Body of pancreas (tissue), 4 donors: ENCODE data around the gene WT1. TPM values are rescaled to one million over a fixed set of nuclear protein-coding genes. Genes with fewer than 3 reads are reported as not detected.

ENCODE experiments used
- ATAC-seq: fragments of 150-250 bp; one replicate; pipeline ENCODE4 v1.9.1; 2016
- DNase-seq, 4 donors: peaks; one replicate each; pipeline ENCODE4 v3.0.0-alpha.2; 2019
- H3K27ac ChIP-seq, 4 donors: fragments of 200-600 bp; sonication (generic); 1 replicate in 3 of 4; 2 replicates in 1 of 4; pipeline versions ENCODE4 v1.5.1 to v1.6.1; 2016 to 2019; ENCODE audit warnings: mild to moderate bottlenecking in 1 of 4, mixed read lengths in 1 of 4, moderate library complexity in 1 of 4
- H3K27me3 ChIP-seq, 2 donors: fragments of 200-600 bp; sonication (generic); one replicate each; pipeline ENCODE4 v1.6.0; 2016; ENCODE audit warnings: mild to moderate bottlenecking in 1 of 2
- H3K36me3 ChIP-seq, 2 donors: fragments of 200-600 bp; sonication (generic); replicated peaks in 1 of 2; 2 replicates each; pipeline ENCODE4 v1.5.1; 2016; ENCODE audit warnings: low read depth in 2 of 2; ENCODE audit not compliant: insufficient read depth in 1 of 2
- H3K4me1 ChIP-seq: fragments of 200-600 bp; sonication (generic); one replicate; pipeline ENCODE4 v1.6.0; 2016
- H3K4me3 ChIP-seq, 2 donors: fragments of 200-600 bp; sonication (generic); 1 replicate in 1 of 2; 2 replicates in 1 of 2; pipeline ENCODE4 v1.5.1; 2016 to 2019
- H3K9me3 ChIP-seq, 3 donors: fragments of 200-600 bp; sonication (generic); 1 replicate in 2 of 3; 2 replicates in 1 of 3; pipeline ENCODE4 v1.5.1; 2016
- POLR2A ChIP-seq, 3 donors: fragments of 450-650 bp; IDR thresholded peaks; one replicate each; pipeline ENCODE4 v1.6.1; 2016; ENCODE audit warnings: antibody characterized with exemption in 3 of 3, mild to moderate bottlenecking in 2 of 3
- WGBS, 2 donors: methylation state at CpG; one replicate each; pipeline ENCODE4 v1.1.5; 2017; 5-methylcytosine and 5-hydroxymethylcytosine counted together
- intact Hi-C: fragments of 100-400 bp; cut with DNase I; formaldehyde crosslinking; loops from one replicate; pipeline ENCODE4 v1.15.1; 2023
- total RNA-seq, 2 donors: library from RNA; depleted of rRNA; stranded (reverse); fragments of >200 nt; gene quantifications; one replicate each; pipeline ENCODE4 v1.1.0, GENCODE V29; 2016
- TF ChIP-seq, protein P1 (sequence below), 7 experiments: fragments of 450-650 bp in 4 of 7; fragments of 200-600 bp in 3 of 7; sonication (generic) in 3 of 7; IDR thresholded peaks; one replicate each; pipeline ENCODE4 v1.5.1; 2016 to 2019; ENCODE audit warnings: antibody characterized with exemption in 7 of 7

WT1 gene
- total RNA-seq, 2 donors from 2014 or later, result 0.99 to 1.0 TPM

GRCh38 chr11:32436751-32437494 is 1.6 kb upstream of the WT1 start:
- Histone ChIP-seq H3K4me1 (peaks cover 44% of the 10 kb centered on the region), H3K9me3 (no peaks in the 10 kb centered on the region), H3K27me3 (peaks cover 0 to 30% of the 10 kb centered on the region in 2 donors), H3K36me3 (no peaks in the 10 kb centered on the region), H3K4me3 (no peak overlapping the region), H3K27ac (no peak overlapping the region)
- intact Hi-C loops, result no loop called here
- DNase-seq (no peak), ATAC-seq (no peak)
- 6 to 7% methylated on average over 30 to 42 of the region's 42 CpGs for WGBS, 2 donors
- TF ChIP-seq, protein P1, sequence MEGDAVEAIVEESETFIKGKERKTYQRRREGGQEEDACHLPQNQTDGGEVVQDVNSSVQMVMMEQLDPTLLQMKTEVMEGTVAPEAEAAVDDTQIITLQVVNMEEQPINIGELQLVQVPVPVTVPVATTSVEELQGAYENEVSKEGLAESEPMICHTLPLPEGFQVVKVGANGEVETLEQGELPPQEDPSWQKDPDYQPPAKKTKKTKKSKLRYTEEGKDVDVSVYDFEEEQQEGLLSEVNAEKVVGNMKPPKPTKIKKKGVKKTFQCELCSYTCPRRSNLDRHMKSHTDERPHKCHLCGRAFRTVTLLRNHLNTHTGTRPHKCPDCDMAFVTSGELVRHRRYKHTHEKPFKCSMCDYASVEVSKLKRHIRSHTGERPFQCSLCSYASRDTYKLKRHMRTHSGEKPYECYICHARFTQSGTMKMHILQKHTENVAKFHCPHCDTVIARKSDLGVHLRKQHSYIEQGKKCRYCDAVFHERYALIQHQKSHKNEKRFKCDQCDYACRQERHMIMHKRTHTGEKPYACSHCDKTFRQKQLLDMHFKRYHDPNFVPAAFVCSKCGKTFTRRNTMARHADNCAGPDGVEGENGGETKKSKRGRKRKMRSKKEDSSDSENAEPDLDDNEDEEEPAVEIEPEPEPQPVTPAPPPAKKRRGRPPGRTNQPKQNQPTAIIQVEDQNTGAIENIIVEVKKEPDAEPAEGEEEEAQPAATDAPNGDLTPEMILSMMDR (IDR thresholded peaks at IDR 0.05), result no peak
- no peak for TF ChIP-seq POLR2A (IDR thresholded peaks at IDR 0.05)

DNA sequence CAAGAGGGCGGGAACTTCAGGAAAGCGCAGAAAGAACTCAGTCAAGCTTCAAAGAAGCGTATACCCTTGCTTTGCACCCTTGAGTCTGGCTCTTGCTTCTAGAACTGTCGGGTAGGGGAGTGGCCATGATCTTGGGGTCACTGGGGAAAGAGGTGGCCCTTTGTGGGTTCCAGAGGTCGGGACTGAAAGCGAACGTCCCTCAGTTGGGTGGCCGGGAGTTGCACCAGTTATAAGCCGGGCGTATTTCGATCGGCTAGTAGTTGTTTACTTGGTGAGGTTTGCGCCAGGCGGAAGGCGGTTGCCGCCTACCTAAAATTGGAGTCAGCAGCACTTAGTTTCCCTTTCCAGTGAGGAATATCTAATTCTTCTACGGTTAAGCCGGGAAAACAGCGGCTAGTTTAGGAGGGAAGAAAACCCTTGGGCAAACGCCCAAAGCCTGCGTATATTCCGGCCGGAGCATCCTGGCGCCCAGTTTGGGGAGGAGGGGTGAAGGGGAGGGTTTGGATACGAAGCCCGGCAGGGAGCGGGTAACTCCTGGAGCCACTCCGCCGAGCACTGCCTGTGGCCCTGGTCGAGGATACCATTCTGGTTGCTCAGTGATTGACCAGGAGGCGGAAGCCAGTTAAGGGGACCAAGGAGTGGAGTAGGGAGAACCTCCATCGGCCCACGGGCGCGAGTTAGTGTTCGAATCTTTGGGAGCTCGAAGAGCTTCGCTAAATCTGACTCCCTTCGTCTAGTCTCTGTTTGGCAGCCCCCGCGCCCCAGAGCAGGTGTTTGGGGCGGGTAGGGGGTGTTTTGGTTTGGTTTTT is 807 bp upstream of the WT1 start:
- intact Hi-C loops, result no loop called here
- DNase-seq, result no peak
- TF ChIP-seq, protein P1 (IDR thresholded peaks at IDR 0.05), result no peak
- no peak for TF ChIP-seq POLR2A (IDR thresholded peaks at IDR 0.05)
- Histone ChIP-seq H3K4me1 (peaks cover 44% of the 10 kb centered on the region), H3K36me3 (no peaks in the 10 kb centered on the region), H3K4me3 (no peak overlapping the region), H3K27me3 (peaks cover 0 to 30% of the 10 kb centered on the region in 2 donors), H3K9me3 (no peaks in the 10 kb centered on the region), H3K27ac (no peak overlapping the region)
- no peak for ATAC-seq
- 2% methylated on average over 34 to 42 of the region's 42 CpGs for WGBS, 2 donors

GRCh38 chr11:32435152-32435480 is 223 bp downstream of the WT1 start:
- no peak for TF ChIP-seq POLR2A (IDR thresholded peaks at IDR 0.05)
- TF ChIP-seq, protein P1 (IDR thresholded peaks at IDR 0.05), result no peak
- intact Hi-C loops, result no loop called here
- peaks cover 0 to 37% of the 10 kb centered on the region in 2 donors for H3K27me3 ChIP-seq
- no peak for ATAC-seq
- H3K4me1 ChIP-seq, result peaks cover 52% of the 10 kb centered on the region
- no peaks in the 10 kb centered on the region for H3K36me3 ChIP-seq
- H3K4me3 ChIP-seq, result no peak overlapping the region
- H3K27ac ChIP-seq, result no peak overlapping the region
- H3K9me3 ChIP-seq, result no peaks in the 10 kb centered on the region
- 2% methylated on average over 22 of the region's 33 CpGs; no CpG with 5 or more reads in 1 of the 2 donors for WGBS, 2 donors
- DNase-seq, result no peak

DNA sequence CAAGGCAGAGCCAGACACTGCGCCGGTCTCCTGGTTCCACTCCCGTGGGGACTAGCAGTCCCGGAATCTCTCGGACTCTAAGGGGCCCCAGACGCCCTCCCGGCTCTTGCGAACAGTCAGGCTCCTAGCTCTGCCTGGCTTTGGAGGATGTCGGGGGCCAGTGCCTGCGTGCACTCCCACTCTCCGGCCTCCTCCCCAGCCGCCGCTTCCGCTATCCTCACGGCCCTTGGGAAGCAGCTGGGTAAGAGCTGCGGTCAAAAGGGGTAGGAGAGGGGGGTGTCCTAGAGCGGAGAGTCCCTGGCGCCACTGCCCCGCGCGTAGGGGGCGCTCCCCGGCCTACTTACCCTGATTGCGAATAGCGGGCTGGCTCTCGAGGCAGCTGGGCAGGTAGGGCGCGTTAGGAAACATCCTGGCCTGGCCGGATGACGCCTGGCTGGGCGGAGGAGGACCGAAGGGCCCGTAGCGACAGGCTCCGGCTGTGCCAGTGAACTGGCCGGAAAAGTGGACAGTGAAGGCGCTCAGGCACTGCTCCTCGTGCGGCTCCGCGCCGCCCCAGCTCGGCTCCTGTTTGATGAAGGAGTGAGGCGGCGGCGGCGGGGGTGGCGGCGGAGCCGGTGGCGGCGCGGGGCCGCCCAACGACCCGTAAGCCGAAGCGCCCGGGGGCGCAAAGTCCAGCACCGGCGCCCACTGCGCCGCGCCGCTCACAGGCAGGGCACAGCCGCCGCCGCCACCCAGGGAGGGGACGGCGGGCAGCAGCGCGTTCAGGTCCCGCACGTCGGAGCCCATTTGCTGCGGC is 785 bp downstream of the WT1 start:
- 1% methylated on average over 46 of the region's 77 CpGs; no CpG with 5 or more reads in 1 of the 2 donors for WGBS, 2 donors
- Histone ChIP-seq H3K27ac (no peak overlapping the region), H3K36me3 (no peaks in the 10 kb centered on the region), H3K27me3 (peaks cover 0 to 36% of the 10 kb centered on the region in 2 donors), H3K9me3 (no peaks in the 10 kb centered on the region), H3K4me1 (peaks cover 52% of the 10 kb centered on the region), H3K4me3 (no peak overlapping the region)
- DNase-seq (no peak), ATAC-seq (no peak)
- intact Hi-C loops, result no loop called here
- TF ChIP-seq, protein P1 (IDR thresholded peaks at IDR 0.05), result no peak
- no peak for TF ChIP-seq POLR2A (IDR thresholded peaks at IDR 0.05)
